SH-SY5Y (cell line): ENCODE data around the gene USP24.

Experiments
- GATA2 ChIP-seq: IDR thresholded peaks from 2 replicates; pipeline ENCODE4 v1.6.1; 2011; ENCODE audit warnings: mild to moderate bottlenecking, low read depth, low read length
- GATA3 ChIP-seq: IDR thresholded peaks from 2 replicates; pipeline ENCODE4 v1.6.1; 2011; ENCODE audit warnings: low read depth, mild to moderate bottlenecking, low read length, moderate library complexity

DNA sequence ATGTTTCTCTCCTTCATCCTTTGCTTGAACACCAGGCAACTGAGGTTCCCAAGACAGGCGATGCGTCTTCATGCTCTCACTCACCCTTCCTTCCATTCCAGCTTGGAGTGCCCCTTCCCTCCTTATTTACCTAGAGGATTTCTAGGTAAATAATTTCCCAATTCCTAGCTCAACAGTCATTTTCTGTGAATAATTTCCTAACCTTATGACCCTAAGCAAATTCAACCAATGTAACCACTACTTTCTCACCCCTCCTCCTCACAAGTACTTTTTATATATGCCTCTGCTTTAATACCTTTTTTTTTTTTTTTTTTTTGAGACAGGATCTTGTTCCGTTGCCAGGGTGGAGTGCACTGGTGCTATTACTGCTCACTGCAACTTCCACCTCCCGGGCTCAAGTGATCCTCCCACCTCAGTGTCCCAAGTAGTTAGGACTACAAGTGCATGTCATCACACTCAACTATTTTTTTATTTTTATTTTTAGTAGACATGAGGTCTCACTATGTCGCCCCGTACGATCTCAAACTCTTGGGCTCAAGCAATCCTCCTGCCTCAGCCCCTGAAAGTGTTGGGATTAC is 86.7 kb downstream of the USP24 start:
- TF ChIP-seq GATA2 (no peak), GATA3 (no peak)
